ENCODE results near the gene ALK.

DNA sequence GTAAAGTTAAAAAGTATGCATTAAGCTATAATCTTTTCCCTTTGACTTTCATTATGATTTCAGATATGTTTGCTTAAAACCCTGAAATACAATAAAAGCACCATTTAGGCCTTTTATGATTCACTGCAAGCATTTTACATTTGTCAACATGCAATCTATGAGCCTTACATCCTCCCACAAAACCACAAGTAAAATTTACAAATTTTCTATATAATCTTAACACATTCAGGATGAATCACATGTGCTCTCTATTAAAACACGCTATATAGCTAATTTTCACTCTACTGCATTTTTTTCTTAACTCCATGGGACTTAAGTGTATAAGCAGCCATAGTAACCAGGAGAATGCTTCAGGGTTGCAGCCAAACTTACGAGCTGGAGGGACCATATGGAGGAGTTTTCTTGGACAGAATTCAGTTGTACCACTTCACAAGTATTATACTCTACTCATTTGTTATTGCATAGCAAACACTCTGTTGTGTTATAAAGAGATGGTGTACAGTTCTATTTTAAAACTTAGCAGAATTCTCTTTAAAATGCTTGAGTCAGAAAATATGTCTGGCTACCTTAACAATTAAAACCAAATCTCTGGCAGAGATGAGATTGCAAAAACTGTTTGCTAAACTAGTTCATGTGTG, 293.2 kb downstream of the ALK start:
- TF ChIP-seq, protein P1, sequence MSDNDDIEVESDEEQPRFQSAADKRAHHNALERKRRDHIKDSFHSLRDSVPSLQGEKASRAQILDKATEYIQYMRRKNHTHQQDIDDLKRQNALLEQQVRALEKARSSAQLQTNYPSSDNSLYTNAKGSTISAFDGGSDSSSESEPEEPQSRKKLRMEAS (IDR thresholded peaks at IDR 0.05) = no peak
- no peak for TF ChIP-seq CREB1 (IDR thresholded peaks at IDR 0.05; ENCODE audit: low read depth)
- TF ChIP-seq TCF12 (IDR thresholded peaks at IDR 0.05; ENCODE audit: low read depth) = no peak
- TF ChIP-seq TAF1 (IDR thresholded peaks at IDR 0.05; ENCODE audit: low read depth) = no peak
- TF ChIP-seq RAD21 (IDR thresholded peaks at IDR 0.05; ENCODE audit: low read depth) = no peak
- no peak for TF ChIP-seq EGR1 (IDR thresholded peaks at IDR 0.05)

All from Ishikawa (cell line).